ENCODE data around the gene SCRN2.

The SCRN2 gene

GRCh38 chr17:47804461-47804860 is 36.6 kb downstream of the SCRN2 start:
- DNase-seq (ENCODE audit: low read depth), result no peak

GRCh38 chr17:47803751-47804150 is 37.3 kb downstream of the SCRN2 start:
- no peak for DNase-seq (ENCODE audit: low read depth)

GRCh38 chr17:47803201-47803600 is 37.9 kb downstream of the SCRN2 start:
- no peak for DNase-seq (ENCODE audit: low read depth)

GRCh38 chr17:47802341-47803022 is 38.6 kb downstream of the SCRN2 start:
- peak; percentile 46 for DNase-seq (ENCODE audit: low read depth)

GRCh38 chr17:47801906-47802305 is 39.2 kb downstream of the SCRN2 start:
- no peak for DNase-seq (ENCODE audit: low read depth)

- no peak for DNase-seq (ENCODE audit: low read depth)
These were observed 39.8 kb downstream of the SCRN2 start for GRCh38 chr17:47801176-47801765.

GRCh38 chr17:47800686-47801085 is 40.4 kb downstream of the SCRN2 start:
- DNase-seq (ENCODE audit: low read depth), result no peak

- no peak for DNase-seq (ENCODE audit: low read depth)
These were observed 43.3 kb downstream of the SCRN2 start for GRCh38 chr17:47797797-47798196.

GRCh38 chr17:47792979-47793378 is 48.1 kb downstream of the SCRN2 start:
- DNase-seq (ENCODE audit: low read depth), result no peak

GRCh38 chr17:47792457-47792856 is 48.6 kb downstream of the SCRN2 start:
- DNase-seq (ENCODE audit: low read depth), result no peak

GRCh38 chr17:47791025-47791424 is 50.0 kb downstream of the SCRN2 start:
- DNase-seq (ENCODE audit: low read depth), result no peak

GRCh38 chr17:47789611-47790561 is 51.2 kb downstream of the SCRN2 start:
- no peak for DNase-seq (ENCODE audit: low read depth)
